Right ventricle myocardium inferior (tissue), 1 donor: Measurements from ENCODE around the gene ACOXL. TPM values are rescaled to one million over a fixed set of nuclear protein-coding genes. Genes with fewer than 3 reads are reported as not detected.
A peak's percentile ranks its signal among the peaks of the same experiment; 100 is the strongest.

Experiments
- ATAC-seq: fragments of 200-7000 bp; cut with Tn5 transposase; one replicate; pipeline ENCODE4 v1.9.1; 2020; ENCODE audit warnings: mild to moderate bottlenecking, moderate library complexity
- DNase-seq: peaks from one replicate; pipeline ENCODE4 v3.0.0; 2021; ENCODE audit errors: missing footprints
- intact Hi-C: fragments of 100-400 bp; cut with DNase I; formaldehyde crosslinking; loops from one replicate; pipeline ENCODE4 v1.11.0; 2022
- total RNA-seq: library from RNA; stranded (reverse); fragmentation: NEBNext Ultra II Directional; extraction: Animal tissue kit (Norgen Biotek cat#: 25700); gene quantifications from one replicate; pipeline ENCODE4 v1.2.1, GENCODE V29; 2021
- donor health status: DM: no; HTN: yes; CAD: no; lungs with severe emphysema.

Gene ACOXL
- total RNA-seq, 1 donor from 2014 or later = not detected

DNA sequence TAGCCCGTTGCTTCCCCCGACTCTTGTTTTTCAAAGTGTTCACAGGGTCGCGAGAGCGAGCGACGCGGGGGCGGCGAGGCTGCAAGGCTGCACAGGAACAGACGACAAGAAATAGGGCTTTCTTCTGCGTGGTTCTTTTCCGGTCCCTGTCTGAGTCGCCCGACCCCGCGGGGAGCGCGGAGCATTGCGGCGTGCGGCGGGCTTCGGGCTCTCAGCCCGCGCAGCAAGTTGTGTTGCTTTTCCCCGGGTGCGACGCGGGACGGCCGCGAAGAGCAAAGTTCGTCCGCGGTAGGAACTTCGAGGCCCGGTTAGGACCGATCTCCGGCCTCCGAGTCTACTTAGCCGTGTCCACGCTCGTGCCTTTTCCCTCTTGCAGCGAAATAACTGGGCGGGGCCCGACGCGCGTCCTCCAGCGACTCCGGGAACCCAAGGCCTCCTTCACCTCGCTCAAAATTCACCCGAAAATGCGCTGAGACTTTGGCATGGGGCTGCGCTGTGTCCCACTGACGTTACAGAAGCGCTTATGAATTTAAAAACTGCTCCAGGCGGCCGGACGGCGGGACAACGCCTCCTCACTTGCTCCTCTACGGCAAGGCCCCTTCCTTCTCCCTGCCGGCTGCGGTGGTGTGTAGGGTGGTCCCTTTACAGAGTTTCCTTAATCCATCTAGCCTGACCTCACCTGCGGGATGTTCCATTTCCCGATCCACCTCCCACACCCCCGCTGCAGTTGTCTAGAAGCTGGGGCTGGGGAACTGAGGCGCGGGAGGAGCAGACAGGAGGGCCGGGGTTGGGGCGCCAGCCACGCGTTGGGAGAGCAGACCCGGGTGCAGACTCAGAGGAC lies 386.8 kb downstream of the ACOXL start:
- ATAC-seq = no peak
- peak; percentile 80 for DNase-seq
- intact Hi-C loops = no loop called here

DNA sequence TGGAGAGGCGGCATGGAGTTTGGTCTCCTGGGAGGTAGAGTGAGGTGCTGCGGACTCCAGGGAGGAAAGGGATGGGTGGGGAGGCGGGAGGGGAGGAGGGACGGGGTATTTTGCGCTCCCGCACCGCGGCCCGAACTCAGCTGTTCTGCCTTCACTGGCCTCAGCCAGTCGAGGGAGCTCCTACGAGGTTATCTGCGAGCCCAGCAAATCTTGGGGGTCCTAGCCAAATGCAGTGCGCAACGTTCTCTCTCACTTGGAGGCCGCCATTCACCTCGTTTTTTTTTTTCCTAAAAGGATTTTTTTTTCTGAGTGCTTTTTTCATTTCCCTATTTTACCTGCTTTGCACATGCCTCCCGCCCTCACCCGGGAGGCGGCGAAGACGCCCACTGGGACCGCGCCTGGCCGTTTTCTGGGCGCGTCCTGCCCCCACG lies 387.5 kb downstream of the ACOXL start:
- ATAC-seq = no peak
- intact Hi-C loops = loop anchor here (5.0 to 10.0 kb wide), 2 partner anchors 37 to 305 kb away; no protein-coding TSS in a partner anchor
- DNase-seq = no peak

- DNase-seq = peak; percentile 97
- intact Hi-C loops = loop anchor here (5.0 to 10.0 kb wide), 2 partner anchors 37 to 306 kb away; no protein-coding TSS in a partner anchor
- peak; percentile 85 for ATAC-seq
Measured at GRCh38 chr2:111120253-111121027, 388.1 kb downstream of the ACOXL start, which contains the start of gene BCL2L11. TSS of gene BCL2L11 (plus strand) at chr2:111120914. CDS start at chr2:111123746, 2,832 bp downstream.

DNA sequence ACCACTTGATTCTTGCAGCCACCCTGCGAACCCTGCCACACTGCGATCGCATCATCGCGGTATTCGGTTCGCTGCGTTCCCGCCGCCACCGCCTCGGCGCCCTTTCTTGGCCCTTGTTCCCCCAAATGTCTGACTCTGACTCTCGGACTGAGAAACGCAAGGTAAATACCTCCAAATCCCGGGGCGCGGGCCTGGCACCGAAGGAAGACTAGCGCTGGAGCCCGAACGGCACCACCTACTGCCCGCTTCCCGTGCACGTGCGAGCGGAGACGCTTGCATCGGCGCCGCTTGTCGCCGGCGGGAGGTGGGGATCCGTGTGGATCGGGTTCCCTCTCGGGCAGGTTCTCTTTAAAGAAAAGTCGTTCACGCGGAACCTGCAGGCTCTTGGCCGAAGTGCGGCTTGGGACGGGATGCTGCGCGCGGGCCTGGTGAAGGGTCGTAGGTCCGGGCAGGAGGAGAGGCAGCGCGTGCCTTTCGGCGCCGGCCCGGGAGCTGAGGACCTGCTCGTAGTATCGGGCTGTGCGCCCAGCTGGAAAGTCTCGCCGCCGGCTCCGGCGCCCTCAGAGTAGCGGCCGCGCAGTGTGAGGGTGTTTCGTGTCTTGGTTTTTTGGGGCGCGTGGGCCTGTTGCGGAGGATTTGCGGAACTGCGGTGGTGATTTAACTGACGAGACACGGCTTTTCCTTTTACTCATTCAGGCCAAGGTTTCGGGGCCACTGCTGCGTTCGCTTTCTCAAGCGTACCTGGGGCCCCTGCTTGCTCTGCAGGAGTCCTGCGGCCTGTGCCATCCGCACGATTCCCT lies 388.9 kb downstream of the ACOXL start:
- DNase-seq (peak; percentile 83), ATAC-seq (no peak)
- intact Hi-C loops = loop anchor here (5.0 to 10.0 kb wide), 2 partner anchors 36 to 306 kb away; no protein-coding TSS in a partner anchor

DNA sequence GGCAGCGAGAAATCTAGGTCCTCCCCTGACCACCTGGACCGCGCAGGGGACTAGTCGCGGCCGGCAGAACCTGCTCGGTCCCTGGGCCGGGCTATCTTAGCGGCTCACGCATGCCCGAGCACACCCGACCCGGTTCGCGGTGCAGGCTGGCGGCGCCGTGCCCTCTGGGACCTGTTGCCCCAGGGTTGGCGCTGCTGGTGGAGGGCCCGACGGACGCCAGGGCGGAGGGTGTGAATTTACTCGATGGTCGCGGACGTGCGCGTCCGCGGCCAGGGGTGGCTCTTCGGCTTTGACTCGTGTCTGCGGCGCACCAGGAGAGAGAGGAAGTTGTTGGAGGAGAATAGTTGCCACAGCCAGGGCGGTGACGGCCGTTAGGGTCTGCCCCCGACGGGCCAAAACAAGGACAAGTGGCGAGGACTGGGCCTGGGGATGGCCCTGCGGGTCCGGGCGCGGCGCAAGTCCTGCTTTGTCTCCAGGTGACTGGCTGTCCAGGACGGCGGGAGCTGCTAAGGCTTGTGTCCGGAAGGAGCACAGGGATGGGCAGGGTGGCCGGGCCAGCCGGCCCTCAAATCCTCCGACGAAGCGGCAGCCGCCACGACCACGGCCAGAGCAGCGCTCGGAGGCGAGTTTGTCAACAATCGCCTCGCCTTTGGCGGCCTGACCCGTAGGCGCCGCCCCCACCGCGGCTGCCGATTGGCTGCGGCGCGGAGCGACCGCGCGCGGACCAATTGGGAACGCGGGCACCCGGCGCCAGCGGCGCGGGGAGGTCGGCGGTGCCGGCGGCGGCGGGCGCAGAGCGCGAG lies 389.7 kb downstream of the ACOXL start:
- DNase-seq (peak; percentile 95), ATAC-seq (peak; percentile 79)
- intact Hi-C loops = loop anchor here (5.0 to 10.0 kb wide), 2 partner anchors 35 to 307 kb away; no protein-coding TSS in a partner anchor

GRCh38 chr2:111122631-111123421 lies 390.5 kb downstream of the ACOXL start:
- peak; percentile 92 for DNase-seq
- peak; percentile 61 for ATAC-seq
- intact Hi-C loops = loop anchor here (5.0 to 10.0 kb wide), 2 partner anchors 34 to 308 kb away; no protein-coding TSS in a partner anchor

DNA sequence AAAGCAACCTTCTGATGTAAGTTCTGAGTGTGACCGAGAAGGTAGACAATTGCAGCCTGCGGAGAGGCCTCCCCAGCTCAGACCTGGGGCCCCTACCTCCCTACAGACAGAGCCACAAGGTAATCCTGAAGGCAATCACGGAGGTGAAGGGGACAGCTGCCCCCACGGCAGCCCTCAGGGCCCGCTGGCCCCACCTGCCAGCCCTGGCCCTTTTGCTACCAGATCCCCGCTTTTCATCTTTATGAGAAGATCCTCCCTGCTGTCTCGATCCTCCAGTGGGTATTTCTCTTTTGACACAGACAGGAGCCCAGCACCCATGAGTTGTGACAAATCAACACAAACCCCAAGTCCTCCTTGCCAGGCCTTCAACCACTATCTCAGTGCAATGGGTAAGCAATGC lies 391.4 kb downstream of the ACOXL start:
- no peak for DNase-seq
- intact Hi-C loops = loop anchor here (5.0 to 10.0 kb wide), 2 partner anchors 34 to 309 kb away; no protein-coding TSS in a partner anchor
- no peak for ATAC-seq

GRCh38 chr2:111126581-111126980 lies 394.2 kb downstream of the ACOXL start:
- DNase-seq (no peak), ATAC-seq (no peak)
- intact Hi-C loops = loop anchor here (10.0 kb wide), 1 partner anchor 312 kb away; no protein-coding TSS in a partner anchor

GRCh38 chr2:111127351-111127750 lies 395.0 kb downstream of the ACOXL start:
- ATAC-seq (no peak), DNase-seq (no peak)
- intact Hi-C loops = loop anchor here (10.0 kb wide), 1 partner anchor 313 kb away; no protein-coding TSS in a partner anchor

DNA sequence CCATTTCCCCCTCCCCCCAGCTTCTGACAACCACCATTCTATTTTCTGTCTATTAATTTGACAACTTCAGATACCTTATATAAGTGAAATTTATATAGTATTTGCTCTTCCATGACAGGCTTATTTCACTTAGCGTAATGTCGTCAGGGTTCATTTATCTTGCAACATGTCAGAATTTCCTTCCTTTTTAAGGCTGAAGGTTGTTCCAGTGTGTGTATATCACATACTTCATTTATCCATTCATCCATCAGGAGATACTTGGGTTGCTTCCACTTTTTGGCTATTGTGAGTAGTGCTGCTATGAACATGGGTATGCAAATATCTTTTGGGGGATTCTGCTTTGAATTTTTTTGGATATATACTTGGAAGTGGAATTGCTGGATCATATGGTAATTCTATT lies 395.7 kb downstream of the ACOXL start:
- intact Hi-C loops = loop anchor here (10.0 kb wide), 1 partner anchor 313 kb away; no protein-coding TSS in a partner anchor
- no peak for ATAC-seq

GRCh38 chr2:111133603-111134002 lies 401.2 kb downstream of the ACOXL start:
- no peak for DNase-seq
- no peak for ATAC-seq
- intact Hi-C loops = no loop called here

More for the DNA sequence above, 395.7 kb downstream of the ACOXL start:
- no peak for DNase-seq

DNA sequence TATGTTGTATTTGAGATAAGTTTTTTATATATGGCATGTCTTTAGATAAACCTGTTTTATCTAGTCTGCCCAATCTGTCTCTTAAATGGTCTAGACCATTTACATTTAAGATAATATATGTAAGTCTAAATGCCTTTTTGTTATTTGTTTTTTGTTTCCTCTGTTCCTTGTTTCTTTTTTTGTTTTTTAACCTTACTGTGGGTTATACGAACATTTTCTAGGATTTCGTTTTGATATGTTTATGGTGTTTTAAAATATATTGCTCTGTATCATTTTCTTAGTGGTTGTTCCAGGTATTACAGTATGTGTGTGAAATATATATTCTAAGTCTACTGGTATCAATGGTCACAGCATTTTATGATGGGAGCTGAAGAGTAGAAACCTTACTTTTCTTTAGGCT lies 401.7 kb downstream of the ACOXL start:
- intact Hi-C loops = no loop called here
- ATAC-seq (no peak), DNase-seq (no peak)

- intact Hi-C loops = no loop called here
- ATAC-seq (no peak), DNase-seq (no peak)
Measured at GRCh38 chr2:111135237-111135909, 403.0 kb downstream of the ACOXL start.

DNA sequence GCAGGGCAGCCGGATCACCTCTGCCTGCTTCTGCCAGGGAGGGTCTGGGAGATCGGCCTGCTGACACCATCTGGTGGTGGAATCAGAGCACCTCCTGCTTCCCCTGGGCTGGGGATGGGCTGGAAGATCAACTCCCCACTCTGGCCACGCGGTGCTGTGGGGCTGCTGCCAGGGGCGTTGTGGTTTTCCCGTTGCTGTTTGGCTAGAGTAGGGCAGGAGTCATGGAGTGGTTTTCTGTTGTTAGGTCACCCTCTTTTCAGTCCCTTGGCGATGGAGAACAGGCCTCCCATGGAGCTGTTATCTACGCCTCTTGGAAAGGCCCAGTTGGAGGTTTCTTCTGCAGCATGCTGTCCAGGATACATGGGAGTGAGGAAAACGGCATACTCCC lies 403.5 kb downstream of the ACOXL start:
- DNase-seq = no peak
- intact Hi-C loops = no loop called here
- peak; percentile 84 for ATAC-seq

DNA sequence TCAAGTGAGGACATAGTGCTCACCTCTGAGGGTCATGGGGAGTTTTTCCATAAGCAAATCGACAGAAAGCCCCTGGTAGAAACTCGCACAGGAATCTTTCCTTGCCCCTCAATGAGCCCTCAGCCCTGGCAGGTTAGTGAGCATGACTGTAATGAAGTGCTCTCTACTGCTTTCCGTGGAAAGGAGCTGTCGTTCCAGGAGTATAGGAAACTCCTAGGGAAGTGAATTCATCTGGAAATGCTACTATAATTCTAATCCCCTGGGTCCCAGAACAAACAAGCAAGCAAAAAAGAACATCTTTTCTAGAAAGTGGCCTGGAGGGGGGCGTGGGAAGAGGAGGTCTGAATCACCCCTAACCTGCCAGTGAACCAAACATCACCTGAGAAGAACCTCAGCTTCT lies 406.5 kb downstream of the ACOXL start:
- no peak for DNase-seq
- intact Hi-C loops = no loop called here
- no peak for ATAC-seq

DNA sequence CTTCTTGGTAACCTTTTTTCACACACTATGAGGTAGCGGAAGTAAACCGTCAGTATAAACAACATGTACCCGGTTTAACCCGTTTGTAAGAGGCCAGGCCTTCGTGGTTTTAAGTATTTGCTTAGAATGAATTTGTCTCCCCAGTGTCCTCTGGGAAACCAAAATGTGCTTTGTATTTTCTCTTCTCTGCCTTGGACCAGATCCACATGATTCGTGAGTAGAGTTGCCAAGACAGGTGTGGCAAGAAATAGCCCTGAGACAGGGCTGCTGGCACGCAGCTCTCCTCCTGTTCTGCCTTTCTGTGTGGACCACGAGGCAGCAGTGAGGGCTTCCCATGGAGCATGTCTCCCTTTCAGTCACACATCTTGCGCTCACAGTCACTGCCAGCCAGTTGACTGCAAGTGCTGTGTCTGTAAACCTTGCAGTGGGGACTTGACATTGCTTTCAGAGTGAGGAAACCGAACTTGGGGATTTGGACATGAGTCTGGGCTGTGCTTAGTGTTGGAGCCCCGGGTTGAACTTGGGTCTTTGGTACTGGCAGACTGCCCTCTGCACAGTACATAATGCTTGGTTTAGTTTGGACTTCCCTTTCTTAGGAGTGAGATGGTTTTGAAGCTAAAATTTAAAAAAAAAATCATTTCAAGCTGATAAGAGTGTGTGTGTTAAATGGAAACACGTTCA lies 407.4 kb downstream of the ACOXL start:
- intact Hi-C loops = no loop called here
- ATAC-seq (no peak), DNase-seq (no peak)
